Activated T-cell treated with anti-CD3 and anti-CD28 coated beads for 24 hours (primary cell): Measurements from ENCODE around the gene FBXO47.

ENCODE experiments used
- DNase-seq: peaks from one replicate; pipeline ENCODE4 v3.0.0-alpha.2; 2020; ENCODE audit warnings: low read depth

Gene FBXO47

GRCh38 chr17:38904892-38905291, 62.3 kb downstream of the FBXO47 start:
- DNase-seq = no peak

GRCh38 chr17:38903404-38903803, 63.8 kb downstream of the FBXO47 start:
- no peak for DNase-seq

- no peak for DNase-seq
These were observed 66.1 kb downstream of the FBXO47 start for GRCh38 chr17:38900978-38901656.

GRCh38 chr17:38899421-38899820, 67.8 kb downstream of the FBXO47 start:
- no peak for DNase-seq

GRCh38 chr17:38898812-38899348, 68.3 kb downstream of the FBXO47 start:
- DNase-seq = peak; percentile 83

- no peak for DNase-seq
These were observed 68.9 kb downstream of the FBXO47 start for GRCh38 chr17:38898291-38898679.

GRCh38 chr17:38897671-38898290, 69.4 kb downstream of the FBXO47 start:
- DNase-seq = no peak

GRCh38 chr17:38897176-38897575, 70.0 kb downstream of the FBXO47 start:
- no peak for DNase-seq

- DNase-seq = no peak
These were observed 70.8 kb downstream of the FBXO47 start for GRCh38 chr17:38896346-38896954.

GRCh38 chr17:38894276-38894675, 72.9 kb downstream of the FBXO47 start:
- no peak for DNase-seq

GRCh38 chr17:38893607-38894006, 73.6 kb downstream of the FBXO47 start:
- DNase-seq = no peak

- no peak for DNase-seq
These were observed 74.1 kb downstream of the FBXO47 start for GRCh38 chr17:38893113-38893512.

- no peak for DNase-seq
These were observed 74.6 kb downstream of the FBXO47 start for GRCh38 chr17:38892620-38893019.

- no peak for DNase-seq
These were observed 75.1 kb downstream of the FBXO47 start for GRCh38 chr17:38892083-38892482.

- DNase-seq = no peak
These were observed 75.8 kb downstream of the FBXO47 start for GRCh38 chr17:38891441-38891840.

- no peak for DNase-seq
These were observed 76.8 kb downstream of the FBXO47 start for GRCh38 chr17:38890410-38890746.

GRCh38 chr17:38889745-38890409, 77.3 kb downstream of the FBXO47 start:
- DNase-seq = no peak

GRCh38 chr17:38888842-38889241, 78.4 kb downstream of the FBXO47 start:
- no peak for DNase-seq

GRCh38 chr17:38886643-38887010, 80.6 kb downstream of the FBXO47 start:
- DNase-seq = no peak
